ENCODE results near the gene NPEPPS.

GRCh38 chr17:47651704-47652103, 120.8 kb downstream of the NPEPPS start:
- no peak for TF ChIP-seq RFX5 (IDR thresholded peaks at IDR 0.05; ENCODE audit: low read depth, low read length)
- no peak for TF ChIP-seq NFKB2 (CRISPR knock-in tag; IDR thresholded peaks at IDR 0.05; ENCODE audit: borderline replicate concordance)
- TF ChIP-seq, protein P1, sequence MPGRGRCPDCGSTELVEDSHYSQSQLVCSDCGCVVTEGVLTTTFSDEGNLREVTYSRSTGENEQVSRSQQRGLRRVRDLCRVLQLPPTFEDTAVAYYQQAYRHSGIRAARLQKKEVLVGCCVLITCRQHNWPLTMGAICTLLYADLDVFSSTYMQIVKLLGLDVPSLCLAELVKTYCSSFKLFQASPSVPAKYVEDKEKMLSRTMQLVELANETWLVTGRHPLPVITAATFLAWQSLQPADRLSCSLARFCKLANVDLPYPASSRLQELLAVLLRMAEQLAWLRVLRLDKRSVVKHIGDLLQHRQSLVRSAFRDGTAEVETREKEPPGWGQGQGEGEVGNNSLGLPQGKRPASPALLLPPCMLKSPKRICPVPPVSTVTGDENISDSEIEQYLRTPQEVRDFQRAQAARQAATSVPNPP (CRISPR knock-in tag; IDR thresholded peaks at IDR 0.05) = no peak
